Cerebellar nuclear complex (tissue), 1 donor: ENCODE data around the gene TPCN1.

Source experiments
- DNase-seq, 2 experiments: peaks; one replicate each; lab custom pipeline; 2025; lab: John Stamatoyannopoulos, UW

Gene TPCN1

DNA sequence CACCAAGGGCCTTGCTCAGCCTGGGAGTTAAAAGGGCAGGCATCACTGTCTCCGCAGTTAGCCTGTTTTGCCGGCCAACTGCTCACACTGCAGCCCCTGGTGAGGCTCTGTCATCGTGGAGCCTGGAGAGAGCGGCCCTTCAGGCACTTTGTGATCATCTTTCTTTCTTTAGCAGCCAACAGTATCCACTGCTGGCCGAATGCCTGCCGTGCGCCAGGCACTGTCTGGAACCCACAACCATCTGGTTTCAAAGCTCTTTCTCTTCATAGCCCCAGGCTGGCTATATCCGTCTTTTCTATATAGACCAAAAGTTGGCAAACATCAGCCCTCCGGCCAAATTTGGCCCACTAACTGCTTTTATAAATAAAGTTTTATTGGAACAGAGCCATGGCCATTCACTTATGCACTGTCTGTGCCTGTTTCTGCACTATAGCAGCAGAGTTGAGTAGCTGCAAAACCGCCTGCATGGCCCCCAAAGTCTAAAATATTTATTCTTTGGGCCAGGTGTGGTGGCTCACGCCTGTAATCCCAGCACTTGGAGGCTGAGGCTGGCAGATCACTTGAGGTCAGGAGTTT lies 84.1 kb downstream of the TPCN1 start:
- no peak for DNase-seq

DNA sequence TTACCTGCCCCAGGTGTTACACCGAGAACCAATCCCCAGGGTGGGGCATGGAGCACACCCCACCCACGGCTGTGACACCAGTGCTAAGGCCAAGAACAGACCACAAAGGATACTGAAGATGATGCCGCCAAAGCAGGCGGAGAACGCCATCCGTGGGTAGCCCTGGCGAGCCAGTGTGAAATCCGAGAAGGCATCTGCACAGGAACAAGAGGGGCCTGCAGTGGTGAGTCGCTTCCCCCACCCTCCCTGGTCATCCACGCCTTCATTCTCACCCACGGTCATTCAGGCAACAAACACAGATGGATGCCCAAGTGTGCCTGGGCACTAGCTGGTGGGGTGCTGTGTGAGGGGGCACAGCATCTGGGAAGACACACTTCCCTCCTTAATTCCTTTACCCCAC lies 85.1 kb downstream of the TPCN1 start:
- DNase-seq = no peak

DNA sequence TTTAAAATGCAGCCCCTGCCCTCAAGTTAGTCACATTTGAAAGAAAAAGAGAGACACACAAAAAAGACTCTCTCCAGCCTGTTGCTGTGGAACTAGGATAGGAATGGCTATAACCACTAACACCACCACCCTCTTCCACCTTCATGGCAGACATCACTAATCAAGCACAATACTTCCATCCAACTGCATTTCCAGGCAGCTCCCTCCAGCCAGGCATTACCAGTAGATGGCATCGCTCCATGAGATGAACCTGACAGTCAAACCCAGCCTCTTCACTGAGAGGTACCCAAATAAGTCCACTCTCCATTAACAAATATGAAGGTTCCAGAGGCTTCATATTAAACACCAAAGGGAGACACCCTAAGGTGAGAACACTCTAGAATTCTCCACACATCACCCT lies 89.2 kb downstream of the TPCN1 start:
- no peak for DNase-seq

DNA sequence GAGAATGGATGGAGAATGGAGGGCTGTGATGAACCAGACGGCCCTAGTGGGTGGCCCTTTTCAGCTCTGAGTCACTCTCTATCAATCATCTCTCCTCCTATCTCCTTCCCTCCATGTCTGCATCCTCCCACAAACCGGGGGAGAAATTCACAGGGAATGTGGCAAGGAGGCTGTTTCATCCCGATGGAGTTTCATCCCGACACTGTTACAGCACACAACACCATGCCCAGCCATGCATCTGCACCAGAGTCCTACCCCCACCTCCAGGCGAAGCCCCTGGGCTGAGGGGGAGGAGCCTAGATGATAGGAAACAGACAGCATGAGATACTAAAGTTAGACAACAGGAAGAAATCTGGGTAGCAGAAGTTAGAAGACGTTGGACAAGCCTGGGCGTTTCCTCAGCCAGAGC lies 92.9 kb downstream of the TPCN1 start:
- no peak for DNase-seq

DNA sequence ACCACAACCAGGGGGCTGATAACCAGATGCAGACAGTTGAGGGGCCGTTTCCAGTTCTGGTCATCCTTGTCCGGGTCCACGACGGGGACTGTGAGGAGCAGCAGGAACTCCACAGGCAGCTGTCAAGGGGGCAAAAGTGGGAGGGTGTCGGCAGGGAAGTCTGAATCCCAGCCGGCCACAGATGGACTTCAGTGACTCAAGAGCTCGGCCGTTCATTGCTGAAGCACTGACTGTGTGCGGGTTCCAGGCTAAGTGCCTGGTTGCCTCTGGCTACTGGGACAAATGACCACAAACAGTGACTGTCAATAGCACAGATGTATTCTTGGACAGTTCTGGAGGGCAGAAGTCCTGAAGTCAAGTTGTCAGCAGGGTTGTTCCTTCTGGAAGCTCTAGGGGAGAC lies 94.1 kb downstream of the TPCN1 start:
- no peak for DNase-seq

DNA sequence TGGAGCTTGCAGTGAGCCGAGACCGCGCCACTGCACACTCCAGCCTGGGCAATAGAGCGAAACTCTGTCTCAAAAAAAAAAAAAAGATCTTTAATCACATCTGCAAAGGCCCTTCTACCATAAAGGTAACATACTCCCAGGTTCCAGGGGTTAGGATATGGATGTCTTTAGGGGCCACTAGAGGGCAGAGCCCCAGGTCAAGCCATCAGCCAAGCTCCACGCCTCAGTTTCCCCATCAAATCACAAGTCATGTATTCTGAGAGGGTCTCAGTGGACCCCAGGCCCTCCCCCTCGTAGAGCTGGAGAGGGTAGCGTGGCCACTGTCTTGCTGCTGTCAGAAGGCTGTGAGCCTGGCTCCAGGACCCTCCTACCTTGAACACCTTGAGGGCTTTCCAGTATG lies 94.9 kb downstream of the TPCN1 start:
- DNase-seq = no peak

DNA sequence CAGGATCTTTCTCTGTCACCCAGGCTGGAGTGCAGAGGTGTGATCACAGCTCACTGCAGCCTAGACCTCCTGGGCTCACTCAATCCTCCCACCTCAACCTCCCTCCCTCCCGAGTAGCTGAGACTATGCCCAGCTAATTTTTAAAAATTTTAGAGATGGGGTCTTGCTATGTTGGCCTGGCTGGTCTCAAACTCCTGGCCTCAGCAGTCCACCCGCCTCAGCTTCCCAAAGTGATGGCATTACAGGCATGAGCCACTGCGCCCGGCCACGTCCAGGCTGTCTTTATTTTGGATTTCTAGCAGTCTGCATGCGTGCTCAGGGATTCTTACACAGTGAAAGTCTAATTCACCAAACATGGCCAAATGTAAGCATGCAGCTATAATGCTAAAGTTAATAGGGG lies 95.9 kb downstream of the TPCN1 start:
- no peak for DNase-seq

DNA sequence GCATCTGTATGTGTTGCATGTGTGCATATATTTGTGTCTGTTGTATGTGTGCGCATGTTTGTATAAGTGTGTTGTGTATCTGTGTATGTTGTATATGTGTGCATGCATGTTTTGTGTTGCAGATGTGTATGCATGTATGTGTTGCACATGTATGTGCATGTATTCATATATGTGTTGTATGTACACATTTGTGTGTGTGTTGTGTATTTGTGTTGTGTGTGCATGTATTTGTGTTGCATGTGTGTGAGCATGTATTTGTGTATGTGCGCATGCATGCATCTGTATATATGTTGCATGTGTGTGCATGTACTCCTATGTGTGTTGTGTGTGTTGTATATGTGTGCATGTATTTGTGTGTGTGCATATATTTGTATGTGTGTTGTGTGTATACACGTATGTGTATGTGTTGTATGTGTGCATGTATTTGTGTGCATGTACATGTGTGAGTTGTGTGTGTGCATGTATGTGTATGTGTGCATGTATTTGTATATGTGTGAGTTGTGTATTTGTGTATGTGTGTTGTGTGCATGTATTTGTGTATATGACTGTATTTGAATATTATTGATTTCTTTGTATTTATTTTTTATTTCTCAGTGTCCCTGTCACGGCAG lies 96.9 kb downstream of the TPCN1 start:
- DNase-seq = no peak

DNA sequence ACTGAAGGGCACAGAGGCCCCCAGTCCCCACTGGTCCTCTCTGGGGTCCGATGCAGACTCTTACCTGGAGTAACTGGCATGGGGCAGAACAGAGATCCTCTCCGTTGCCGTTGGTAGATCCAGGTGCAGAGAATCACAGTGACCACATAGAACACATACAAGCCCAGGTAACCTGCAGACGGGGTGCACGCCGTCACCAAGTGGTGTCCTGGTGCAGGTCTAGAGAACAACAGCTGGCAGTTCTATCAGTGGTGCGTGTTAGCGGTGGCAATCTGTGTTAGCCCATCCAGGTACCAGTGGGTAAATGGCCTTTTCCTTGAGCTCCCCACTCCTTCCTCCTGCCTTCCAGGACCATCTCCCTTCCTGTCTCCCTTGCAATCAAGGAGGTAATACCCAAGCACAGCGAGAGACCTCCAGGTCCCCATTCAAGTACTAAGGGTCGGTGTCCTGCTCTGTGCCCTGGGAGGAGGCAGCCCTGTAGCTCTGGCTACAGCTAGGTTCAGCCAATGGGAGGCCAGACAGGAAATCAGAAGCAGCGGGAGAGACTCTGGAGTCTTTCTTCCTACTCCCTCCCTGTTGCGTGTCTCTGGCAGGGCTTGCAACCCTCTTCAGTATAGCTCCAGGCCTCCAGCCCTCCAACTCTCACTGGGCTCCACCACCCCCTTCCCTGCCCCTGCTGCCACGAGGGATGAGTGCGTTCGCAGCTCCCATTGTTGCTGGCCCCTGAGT lies 97.8 kb downstream of the TPCN1 start:
- DNase-seq = no peak

DNA sequence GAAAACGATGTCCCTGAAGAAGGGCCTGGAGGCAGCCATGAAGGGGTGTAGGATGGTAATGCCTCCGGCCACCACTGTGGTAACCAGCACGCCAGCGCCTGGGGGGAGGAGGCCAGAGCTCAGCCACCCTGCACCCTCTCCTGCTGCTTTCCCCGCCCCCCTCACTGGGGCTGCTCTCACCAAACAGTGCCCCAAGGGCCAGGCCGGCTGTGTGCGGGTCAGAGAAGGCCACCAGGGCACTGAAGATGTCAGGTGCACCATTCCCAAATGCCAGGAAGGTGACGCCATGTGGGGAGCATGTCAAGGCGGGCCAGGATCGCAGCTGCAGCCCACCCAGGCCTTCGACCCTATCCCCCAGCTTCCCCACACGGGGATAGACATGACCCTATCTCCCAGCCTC lies 99.1 kb downstream of the TPCN1 start:
- no peak for DNase-seq

DNA sequence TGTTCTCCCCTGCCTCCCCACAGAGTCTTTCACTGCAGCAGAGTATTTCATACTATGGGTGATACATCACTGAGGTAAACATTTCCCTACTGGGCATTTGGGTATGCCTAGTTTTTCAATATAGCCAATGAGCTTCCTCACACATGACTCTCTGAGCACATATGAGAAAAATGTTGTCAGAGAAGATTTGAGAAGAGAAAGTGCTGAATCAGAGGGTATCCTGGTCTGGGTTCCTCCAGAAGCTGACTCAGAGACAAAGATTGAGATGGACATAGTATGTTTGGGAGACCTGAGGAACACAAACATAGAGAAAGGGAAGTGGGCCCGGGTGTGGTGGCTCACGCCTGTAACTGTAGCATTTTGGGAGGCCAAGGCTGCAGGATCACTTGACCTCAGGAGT lies 101.1 kb downstream of the TPCN1 start:
- no peak for DNase-seq

DNA sequence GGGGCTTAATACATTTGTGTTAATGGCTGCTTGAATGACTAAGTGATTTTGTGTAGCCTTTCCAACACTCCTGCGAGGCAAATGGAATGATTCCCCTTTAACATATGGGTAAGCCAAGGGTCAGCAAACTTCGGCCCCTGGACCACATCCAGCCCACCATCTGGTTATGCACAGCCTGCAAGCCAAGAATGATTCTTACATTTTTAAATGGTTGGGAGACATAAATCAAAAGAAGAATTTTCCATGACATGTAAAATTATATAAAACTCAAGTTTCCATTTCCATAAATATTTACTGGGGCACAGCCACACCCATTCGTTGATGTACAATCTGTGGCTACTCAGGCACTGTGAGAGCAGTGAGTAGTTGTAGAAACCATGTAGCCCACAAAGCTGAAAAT lies 104.7 kb downstream of the TPCN1 start:
- no peak for DNase-seq

DNA sequence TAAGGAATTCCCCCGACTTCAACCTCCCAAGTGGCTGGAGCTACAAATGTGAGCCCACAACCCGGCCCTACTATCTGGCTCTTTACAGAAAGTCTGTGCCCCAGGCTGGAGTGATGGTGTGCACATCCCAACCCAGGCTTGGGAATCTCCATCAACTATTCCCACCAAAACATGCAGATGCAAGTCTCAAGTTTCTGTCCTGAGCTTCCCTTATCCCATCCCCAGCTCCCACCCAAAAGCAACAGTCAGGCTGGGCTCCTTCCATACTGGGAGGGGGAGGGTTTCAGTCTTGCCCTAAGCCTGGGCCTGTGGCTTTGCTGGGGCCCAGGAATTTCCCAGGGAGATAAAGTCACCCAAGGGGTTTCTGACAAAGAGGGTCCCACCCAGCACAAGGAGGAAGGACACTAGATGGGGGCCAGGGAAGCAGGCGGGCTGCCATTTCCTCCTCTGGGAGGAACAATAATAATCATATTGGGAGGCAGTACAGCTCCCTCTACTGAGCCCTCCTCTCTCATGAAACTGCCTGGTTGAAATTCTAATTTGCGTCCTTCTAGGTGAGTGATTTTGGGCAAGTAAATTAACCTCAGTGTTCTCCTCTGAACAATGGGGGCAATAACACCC lies 105.6 kb downstream of the TPCN1 start:
- no peak for DNase-seq

DNA sequence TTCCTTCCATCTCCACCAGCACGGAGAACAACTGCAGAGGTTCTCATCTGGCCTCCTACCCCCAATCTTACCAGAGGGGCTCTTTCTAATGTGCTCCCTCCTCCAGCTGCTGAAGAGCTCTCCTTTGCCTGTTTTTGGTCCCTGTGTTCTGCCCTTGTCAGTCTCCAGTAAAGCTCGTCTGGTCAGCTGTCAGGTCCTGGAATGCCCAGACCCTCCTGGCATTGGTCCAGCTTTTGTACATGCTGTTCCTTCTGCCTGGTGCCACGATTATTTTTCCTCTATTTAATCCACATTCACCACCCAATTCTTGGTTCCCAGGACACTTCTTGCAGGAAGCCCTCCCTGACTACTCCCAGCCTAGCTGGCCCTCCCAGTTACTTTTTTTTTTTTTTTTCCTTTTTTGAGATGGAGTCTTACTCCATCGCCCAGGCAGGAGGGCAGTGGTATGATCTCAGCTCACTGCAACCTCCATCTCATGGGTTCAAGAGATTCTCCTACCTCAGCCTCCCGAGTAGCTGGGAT lies 107.2 kb downstream of the TPCN1 start:
- DNase-seq = no peak

DNA sequence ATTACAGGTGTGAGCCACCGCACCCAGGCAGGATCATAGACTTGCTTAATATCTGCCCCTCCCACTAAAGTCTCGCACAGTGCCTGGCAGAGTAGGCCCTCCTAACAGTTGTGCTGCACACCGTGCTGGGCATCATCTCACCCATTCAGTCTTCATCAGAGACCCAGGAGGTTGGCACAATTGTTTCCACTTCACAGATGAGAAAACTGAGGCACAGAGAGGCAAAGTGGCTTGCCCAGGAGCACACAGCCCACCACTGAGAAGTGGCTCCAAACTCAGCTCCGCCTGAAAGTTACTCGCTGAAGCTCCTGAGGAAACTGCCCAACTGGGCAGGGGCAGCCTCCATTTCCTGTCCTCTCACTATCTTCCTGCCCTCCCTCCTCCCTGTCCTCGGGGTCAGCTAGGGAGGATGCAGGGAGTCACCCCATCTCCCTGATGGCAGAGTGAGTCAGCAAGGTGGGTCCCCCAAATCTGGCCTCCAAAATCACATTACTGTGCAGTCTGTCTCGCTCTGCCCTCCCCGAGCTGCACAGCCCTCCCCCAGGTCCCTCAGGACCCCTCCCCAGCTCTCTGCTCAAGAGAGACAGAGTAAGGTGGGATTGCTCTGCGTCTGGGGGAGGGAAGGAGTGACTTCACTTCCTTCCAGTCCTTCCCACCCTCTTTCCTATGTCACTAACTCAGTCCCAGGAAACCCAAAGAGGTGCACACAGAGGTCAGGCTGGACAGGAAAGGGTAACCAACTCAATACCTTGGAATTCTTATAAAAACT lies 107.9 kb downstream of the TPCN1 start:
- DNase-seq = no peak

DNA sequence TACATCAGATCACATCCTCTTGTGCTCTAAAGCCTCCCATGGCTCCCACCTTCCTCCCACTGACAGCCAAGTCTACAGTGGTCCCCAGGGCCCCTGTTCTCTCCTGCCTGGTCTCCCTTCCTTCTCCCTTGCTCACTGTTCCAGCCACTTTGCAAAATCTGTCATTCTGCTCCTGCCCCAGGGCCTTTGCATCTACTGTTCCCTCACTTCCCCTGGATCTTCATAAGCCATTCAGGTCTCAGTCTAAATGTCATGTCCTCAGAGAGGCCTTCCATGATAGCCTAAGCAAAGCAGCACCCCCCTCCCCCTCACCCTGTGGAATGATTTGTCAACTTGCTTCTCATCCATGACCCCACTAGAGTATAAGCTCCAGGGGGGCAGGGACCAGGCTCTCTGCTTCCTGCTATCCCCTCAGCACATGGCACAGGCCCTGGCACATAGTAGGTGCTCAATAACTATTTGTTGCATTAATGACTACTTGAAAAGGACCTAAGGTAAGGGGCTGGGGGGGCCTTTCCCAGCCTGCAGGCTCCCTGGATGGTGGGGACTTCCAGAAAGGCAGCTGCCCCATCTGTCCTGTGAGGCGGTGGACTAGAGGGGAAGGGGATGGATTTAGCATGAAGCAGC lies 108.6 kb downstream of the TPCN1 start:
- DNase-seq = no peak

DNA sequence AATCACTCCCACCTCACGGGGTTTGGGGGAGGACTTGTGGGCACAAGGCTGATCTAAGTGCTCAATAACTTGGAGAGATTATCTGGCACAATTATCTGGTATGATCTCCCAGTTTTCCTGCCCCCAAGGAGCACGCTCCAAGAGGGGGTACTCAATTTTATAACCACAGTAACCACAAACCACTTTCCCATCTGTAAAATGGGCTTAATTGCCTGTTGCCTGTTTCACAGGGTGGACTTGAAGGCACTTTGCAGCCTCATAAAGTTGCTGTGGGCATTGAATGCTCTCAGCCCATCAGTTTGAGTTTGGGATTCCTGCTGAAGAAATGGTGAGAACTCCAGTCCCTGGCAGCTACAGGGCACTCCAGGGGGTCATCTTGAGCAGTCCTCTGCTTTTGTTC lies 109.2 kb downstream of the TPCN1 start:
- no peak for DNase-seq

DNA sequence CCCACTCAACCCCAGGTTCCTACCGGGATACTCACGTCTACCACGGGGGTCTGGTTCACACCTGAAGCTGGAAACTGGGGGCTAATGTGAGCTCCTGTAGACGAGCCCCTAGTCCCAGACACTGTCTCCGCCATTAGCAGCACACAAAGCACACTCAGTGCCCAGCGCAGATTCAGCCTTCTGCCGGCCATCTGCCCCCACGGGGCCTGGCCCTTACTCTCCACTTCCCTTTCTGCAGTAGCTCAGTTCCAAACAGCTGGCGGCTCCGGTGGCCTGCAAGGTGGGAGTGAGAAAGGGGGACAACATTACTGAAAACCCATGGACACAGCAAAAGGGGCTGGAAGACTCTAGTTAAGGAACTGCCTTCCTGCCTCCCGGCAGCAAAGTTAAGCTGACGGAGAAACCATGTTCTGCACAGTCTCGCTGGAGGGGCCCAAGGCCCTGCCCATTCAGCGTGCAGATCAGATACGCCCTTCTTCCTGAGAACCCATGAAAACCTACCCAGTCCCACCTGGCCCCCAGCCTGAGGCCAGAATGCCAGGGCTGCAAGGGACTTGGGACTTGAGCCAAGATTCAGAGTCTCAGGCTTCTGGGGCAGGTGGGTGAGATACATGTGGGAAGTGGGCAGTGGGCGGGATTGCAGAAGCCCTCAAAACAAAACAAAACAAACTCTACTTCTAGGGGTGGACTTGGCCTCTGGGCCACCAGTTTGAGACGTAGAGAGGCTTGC lies 111.6 kb downstream of the TPCN1 start:
- DNase-seq = no peak

DNA sequence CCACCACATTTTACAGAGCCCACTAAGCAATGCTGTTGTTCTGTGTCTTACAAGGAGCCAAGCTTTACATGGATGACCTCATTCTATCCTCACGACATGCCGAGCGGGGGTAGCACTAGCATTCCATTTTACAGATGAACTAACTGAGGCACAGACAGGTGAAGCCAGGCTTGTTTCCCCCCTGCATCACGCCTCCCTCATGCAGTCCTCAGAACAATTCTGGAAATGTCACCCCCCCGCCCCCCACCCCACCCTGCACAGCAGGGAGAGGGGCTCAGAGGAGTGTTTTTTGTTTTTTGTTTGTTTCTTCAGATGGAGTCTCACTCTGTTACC lies 112.1 kb downstream of the TPCN1 start:
- DNase-seq = no peak

DNA sequence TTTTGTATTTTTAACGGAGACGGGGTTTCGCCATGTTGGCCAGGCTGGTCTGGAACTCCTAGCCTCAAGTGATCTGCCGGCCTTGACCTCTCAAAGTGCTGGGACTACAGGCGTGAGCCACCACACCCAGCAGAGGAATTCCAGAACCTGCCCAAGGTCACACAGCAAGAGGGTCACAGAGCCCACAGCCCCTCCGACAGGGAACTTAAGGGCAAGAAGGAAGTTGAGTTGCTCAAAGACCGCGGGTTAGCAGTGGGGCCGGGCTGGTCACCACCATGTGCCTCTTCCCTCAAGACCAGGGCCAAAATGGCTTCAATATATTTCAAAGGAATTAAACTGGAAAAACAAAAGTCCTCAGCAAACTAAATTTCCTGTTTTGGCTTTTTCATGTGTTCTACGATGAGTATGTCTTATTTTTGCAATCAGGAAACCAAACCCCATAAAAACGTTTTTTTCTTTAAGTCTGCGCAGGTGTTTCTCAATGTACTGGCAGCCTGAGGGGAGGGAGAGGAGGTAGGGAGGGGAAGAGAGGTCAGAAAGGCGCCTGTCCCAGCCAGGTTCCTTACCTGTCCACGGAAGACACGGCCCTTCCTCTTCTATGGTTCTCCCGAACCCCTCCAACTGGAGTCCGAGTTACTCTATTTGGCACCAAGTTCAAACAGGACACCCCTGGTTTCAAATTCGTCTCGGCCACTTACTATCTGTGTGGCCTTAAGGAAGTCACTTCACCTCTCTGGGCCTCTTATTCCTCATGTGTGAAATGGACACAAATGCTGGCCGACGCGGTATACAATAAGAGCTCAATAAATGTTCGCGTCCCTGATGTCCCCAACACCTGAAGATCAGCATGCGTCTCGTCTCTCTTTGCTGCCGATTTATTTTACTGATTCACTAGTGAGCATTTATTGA lies 112.9 kb downstream of the TPCN1 start:
- DNase-seq = no peak
